HEK293 (cell line): ENCODE results near the gene LAG3.

ENCODE experiments used
- CTCF ChIP-seq: fragments of 450-650 bp; formaldehyde crosslinking; IDR thresholded peaks from 2 replicates; pipeline ENCODE4 v1.5.1; 2016; ENCODE audit warnings: missing biosample characterization, missing genetic modification characterization
- ZNF157 ChIP-seq: fragments of 450-650 bp; formaldehyde crosslinking; IDR thresholded peaks from 2 replicates; pipeline ENCODE4 v1.5.1; 2016; ENCODE audit warnings: missing biosample characterization, missing genetic modification characterization
- ZNF837 ChIP-seq: fragments of 450-650 bp; formaldehyde crosslinking; IDR thresholded peaks from 2 replicates; pipeline ENCODE4 v1.5.1; 2016; ENCODE audit warnings: missing biosample characterization, missing genetic modification characterization

GRCh38 chr12:6766651-6767349 is 5.5 kb upstream of the LAG3 start:
- peak; percentile 49; the same call in 1 of the 2 replicates for TF ChIP-seq CTCF
- no peak for TF ChIP-seq ZNF157 (tag by site-specific recombination)
- TF ChIP-seq ZNF837 = no peak
